T47D (cell line): ENCODE measurements around the gene CCT6A.
"Not testable (repeated sequence)": the region's sequence is repeated elsewhere in the genome, so short reads cannot be mapped to it uniquely, and the experiment has no call there.

ENCODE experiments used
- DNase-seq, 2 experiments: peaks; one replicate each; pipeline versions ENCODE4 v3.0.0 to v3.0.0-alpha.2; 2011 to 2012; ENCODE audit warnings: low read depth in 1 of 2, low spot score in 1 of 2
- JUND ChIP-seq: IDR thresholded peaks from 2 replicates; pipeline ENCODE4 v1.6.1; 2012; ENCODE audit warnings: low read depth
- in situ Hi-C: cut with HindIII; loops from 2 replicates; pipeline ENCODE4 v1.10.0; 2016; ENCODE audit warnings: low sequenced_read_pairs, low pct_unique_long_range_greater_than_20kb

CCT6A gene

GRCh38 chr7:56097700-56098099 lies 46.1 kb downstream of the CCT6A start:
- in situ Hi-C loops: no loop called here
- DNase-seq: no peak
- TF ChIP-seq JUND: no peak

- in situ Hi-C loops, DNase-seq: not testable (repeated sequence)
These were observed 46.8 kb downstream of the CCT6A start for GRCh38 chr7:56098187-56099008.

GRCh38 chr7:56099653-56100052 lies 48.1 kb downstream of the CCT6A start:
- no peak for TF ChIP-seq JUND
- DNase-seq: no peak
- in situ Hi-C loops: no loop called here

- DNase-seq, in situ Hi-C loops: not testable (repeated sequence)
These were observed 52.6 kb downstream of the CCT6A start for GRCh38 chr7:56104138-56104537.

- in situ Hi-C loops: no loop called here
- peak in 1 of 2 experiments; percentile 58 for DNase-seq
- no peak for TF ChIP-seq JUND
These were observed 53.9 kb downstream of the CCT6A start for GRCh38 chr7:56105508-56105907.

GRCh38 chr7:56106108-56107073 lies 54.8 kb downstream of the CCT6A start, which contains the start of gene CHCHD2:
CHCHD2 (minus strand) TSS chr7:56106476; CDS start chr7:56106413, 63 bp downstream.
- in situ Hi-C loops: no loop called here
- peak; percentile 99 to 100 for DNase-seq

GRCh38 chr7:56107954-56108258 lies 56.3 kb downstream of the CCT6A start:
- no peak for TF ChIP-seq JUND
- in situ Hi-C loops: no loop called here
- no peak for DNase-seq

More at GRCh38 chr7:56106108-56107073, 54.8 kb downstream of the CCT6A start, which contains the start of gene CHCHD2:
- TF ChIP-seq JUND: no peak

GRCh38 chr7:56110611-56111010 lies 59.0 kb downstream of the CCT6A start:
- in situ Hi-C loops: no loop called here
- no peak for DNase-seq
- no peak for TF ChIP-seq JUND

- in situ Hi-C loops, DNase-seq: not testable (repeated sequence)
These were observed 60.7 kb downstream of the CCT6A start for GRCh38 chr7:56112244-56112643.
